HCT116 (cell line): ENCODE results near the gene MTHFD2L. TPM values are rescaled to one million over a fixed set of nuclear protein-coding genes. Genes with fewer than 3 reads are reported as not detected.

ENCODE experiments used
- ATAC-seq: fragments of 200-7000 bp; cut with Tn5 transposase; 2 replicates; pipeline ENCODE4 v1.9.1; 2020; ENCODE audit warnings: mild to moderate bottlenecking, moderate library complexity
- BruUV-seq: library from RNA; stranded (reverse); fragments of 400-500 nt; replicated peaks from 2 replicates; lab custom pipeline; 2021; lab: Mats Ljungman, UMichigan
- CTCF ChIA-PET: fragments of 300-600 bp; sonication (Branson Sonifier 250); formaldehyde crosslinking; loops from one replicate; lab custom pipeline; 2021; ENCODE audit warnings: antibody characterized with exemption; lab: Charles Lee
- POLR2A ChIA-PET: fragments of 300-600, 350-600 bp; sonication (Branson Sonifier 250); formaldehyde crosslinking; loops from one replicate; lab custom pipeline; 2021; ENCODE audit warnings: antibody characterized with exemption; lab: Charles Lee
- RAD21 ChIA-PET, 2 experiments: fragments of 300-600 bp; sonication (Branson Sonifier 250); formaldehyde crosslinking; loops; one replicate each; lab custom pipeline; 2023; ENCODE audit warnings: low total read pairs in 2 of 2; ENCODE audit not compliant: uncharacterized antibody in 2 of 2, unreplicated experiment in 2 of 2, low non-redundant PET in 1 of 2; lab: Charles Lee
- DNase-seq: peaks from one replicate; pipeline ENCODE4 v3.0.0-alpha.2; 2010; ENCODE audit warnings: low read depth, low spot score
- H2AFZ ChIP-seq: fragments of 200-600 bp; shearing (Covaris generic), sonication (generic); 2 replicates; pipeline ENCODE4 v1.6.1; 2017; ENCODE audit warnings: low read depth, mixed run types, mixed read lengths, antibody characterized with exemption, low read length; ENCODE audit not compliant: poor library complexity, severe bottlenecking
- H3K27ac ChIP-seq: 2 replicates; pipeline ENCODE4 v1.5.1; 2012; ENCODE audit warnings: low read depth, low read length
- H3K27me3 ChIP-seq: fragments of 200-600 bp; sonication (generic); 2 replicates; pipeline ENCODE4 v1.6.1; 2016; ENCODE audit warnings: mixed run types, low read length, mixed read lengths; ENCODE audit not compliant: insufficient read depth
- H3K36me3 ChIP-seq, 2 experiments: fragments of 200-500 bp in 1 of 2; fragments of 200-600 bp in 1 of 2; sonication (Bioruptor generic) in 1 of 2; sonication (generic) in 1 of 2; 2 replicates each; pipeline versions ENCODE4 v1.5.1 to v1.6.1; 2014 to 2016; ENCODE audit warnings: low read length in 2 of 2, inconsistent platforms in 1 of 2, mixed read lengths in 1 of 2, mixed run types in 1 of 2; ENCODE audit not compliant: insufficient read depth in 2 of 2, control insufficient read depth in 1 of 2
- H3K4me1 ChIP-seq, 2 experiments: fragments of 200-600 bp in 1 of 2; sonication (generic) in 1 of 2; 2 replicates each; pipeline versions ENCODE4 v1.5.1 to v1.6.1; 2012 to 2017; ENCODE audit warnings: low read length in 2 of 2, inconsistent platforms in 1 of 2, mild to moderate bottlenecking in 1 of 2, mixed read lengths in 1 of 2, mixed run types in 1 of 2, moderate library complexity in 1 of 2; ENCODE audit not compliant: insufficient read depth in 2 of 2, control insufficient read depth in 1 of 2
- H3K4me2 ChIP-seq: fragments of 200-600 bp; sonication (generic); 2 replicates; pipeline ENCODE4 v1.6.1; 2017; ENCODE audit warnings: mixed run types, low read length, mixed read lengths
- H3K4me3 ChIP-seq, 2 experiments: fragments of 200-600 bp in 1 of 2; sonication (generic) in 1 of 2; replicated peaks in 1 of 2; 2 replicates each; pipeline ENCODE4 v1.5.1; 2011 to 2016; ENCODE audit warnings: low read length in 2 of 2, control low read depth in 1 of 2, low read depth in 1 of 2, mild to moderate bottlenecking in 1 of 2, mixed read lengths in 1 of 2, mixed run types in 1 of 2
- H3K79me2 ChIP-seq: fragments of 200-600 bp; sonication (generic); 2 replicates; pipeline ENCODE4 v1.6.1; 2017; ENCODE audit warnings: mild to moderate bottlenecking, mixed run types, low read length, moderate library complexity, mixed read lengths; ENCODE audit not compliant: insufficient read depth
- H3K9ac ChIP-seq: fragments of 200-600 bp; sonication (generic); 2 replicates; pipeline ENCODE4 v1.6.1; 2016; ENCODE audit warnings: low read length, mixed read lengths
- H3K9me2 ChIP-seq: fragments of 200-600 bp; sonication (generic), shearing (Covaris generic); 2 replicates; pipeline ENCODE4 v1.6.1; 2017; ENCODE audit warnings: mixed run types, mild to moderate bottlenecking, moderate library complexity; ENCODE audit not compliant: insufficient read depth
- H3K9me3 ChIP-seq, 2 experiments: fragments of 200-500 bp in 1 of 2; fragments of 200-600 bp in 1 of 2; sonication (Bioruptor generic) in 1 of 2; sonication (generic) in 1 of 2; 2 replicates each; pipeline ENCODE4 v1.6.1; 2014 to 2017; ENCODE audit warnings: low read length in 2 of 2, mixed read lengths in 2 of 2, inconsistent platforms in 1 of 2, low read depth in 1 of 2, mild to moderate bottlenecking in 1 of 2, mixed run types in 1 of 2, moderate library complexity in 1 of 2; ENCODE audit not compliant: control insufficient read depth in 1 of 2, insufficient read depth in 1 of 2
- H4K20me1 ChIP-seq: fragments of 200-600 bp; sonication (generic), shearing (Covaris generic); 2 replicates; pipeline ENCODE4 v1.6.1; 2017; ENCODE audit warnings: mixed run types, mild to moderate bottlenecking, moderate library complexity; ENCODE audit not compliant: insufficient read depth
- CEBPB ChIP-seq: IDR thresholded peaks from 2 replicates; pipeline ENCODE4 v1.6.1; 2012; ENCODE audit warnings: low read depth
- CTCF ChIP-seq, 3 experiments: fragments of 200-600 bp in 1 of 3; sonication (generic) in 1 of 3; IDR thresholded peaks in 2 of 3; conservative IDR thresholded peaks in 1 of 3; 2 replicates each; pipeline ENCODE4 v1.5.1; 2012 to 2017; ENCODE audit warnings: low read depth in 2 of 3, low read length in 2 of 3, antibody characterized with exemption in 1 of 3, borderline replicate concordance in 1 of 3, control low read depth in 1 of 3, mild to moderate bottlenecking in 1 of 3, mixed read lengths in 1 of 3, mixed run types in 1 of 3, moderate library complexity in 1 of 3; ENCODE audit not compliant: insufficient read depth in 1 of 3
- EGR1 ChIP-seq: IDR thresholded peaks from 2 replicates; pipeline ENCODE4 v1.6.1; 2012; ENCODE audit warnings: low read depth
- ELF1 ChIP-seq: IDR thresholded peaks from 2 replicates; pipeline ENCODE4 v1.6.1; 2012; ENCODE audit warnings: low read depth, borderline replicate concordance
- EZH2phosphoT487 ChIP-seq: fragments of 200-600 bp; IDR thresholded peaks from 2 replicates; pipeline ENCODE4 v1.6.1; 2018; ENCODE audit warnings: antibody characterized with exemption, borderline replicate concordance
- FOSL1 ChIP-seq: IDR thresholded peaks from 2 replicates; pipeline ENCODE4 v1.6.1; 2012; ENCODE audit warnings: low read depth
- JUND ChIP-seq: IDR thresholded peaks from 2 replicates; pipeline ENCODE4 v1.6.1; 2012
- MAX ChIP-seq: IDR thresholded peaks from 2 replicates; pipeline ENCODE4 v1.6.1; 2012
- POLR2A ChIP-seq: IDR thresholded peaks from 2 replicates; pipeline ENCODE4 v1.7.0; 2011; ENCODE audit warnings: borderline replicate concordance; ENCODE audit not compliant: insufficient read depth, insufficient read length; ENCODE audit errors: extremely low read depth
- POLR2AphosphoS5 ChIP-seq: IDR thresholded peaks from 2 replicates; pipeline ENCODE4 v1.6.1; 2011; ENCODE audit warnings: mild to moderate bottlenecking, low read depth, low read length, moderate library complexity
- RAD21 ChIP-seq: IDR thresholded peaks from 2 replicates; pipeline ENCODE4 v1.6.1; 2012; ENCODE audit warnings: low read depth, mild to moderate bottlenecking
- REST ChIP-seq: IDR thresholded peaks from 2 replicates; pipeline ENCODE4 v1.6.1; 2012; ENCODE audit warnings: low read depth
- SIN3A ChIP-seq: IDR thresholded peaks from 2 replicates; pipeline ENCODE4 v1.6.1; 2012; ENCODE audit warnings: low read depth
- SP1 ChIP-seq: IDR thresholded peaks from 2 replicates; pipeline ENCODE4 v1.6.1; 2012; ENCODE audit warnings: low read depth
- SRF ChIP-seq: IDR thresholded peaks from 2 replicates; pipeline ENCODE4 v1.6.1; 2012; ENCODE audit warnings: low read depth
- YY1 ChIP-seq: IDR thresholded peaks from 2 replicates; pipeline ENCODE4 v1.6.1; 2011; ENCODE audit warnings: low read length, low read depth, moderate library complexity, mild to moderate bottlenecking; ENCODE audit not compliant: insufficient replicate concordance; ENCODE audit errors: extremely low read depth
- ZBTB33 ChIP-seq: IDR thresholded peaks from 2 replicates; pipeline ENCODE4 v1.6.1; 2011; ENCODE audit warnings: mild to moderate bottlenecking, low read length, moderate library complexity; ENCODE audit not compliant: insufficient replicate concordance; ENCODE audit errors: extremely low read depth
- ZNF274 ChIP-seq: fragments of 200-500 bp; sonication (Bioruptor generic); IDR thresholded peaks from 2 replicates; pipeline ENCODE4 v1.6.1; 2014; ENCODE audit warnings: mild to moderate bottlenecking, low read depth, low read length, inconsistent platforms
- intact Hi-C: fragments of 100-400 bp; cut with micrococcal nuclease; formaldehyde crosslinking; loops from 2 replicates; pipeline ENCODE4 v1.10.0; 2022
- total RNA-seq: library from RNA; stranded (reverse); gene quantifications from one replicate; pipeline ENCODE4 v1.2.1, GENCODE V29; 2021; ENCODE audit not compliant: unreplicated experiment

MTHFD2L gene
- total RNA-seq, 1 experiment from 2014 or later: 15.0 TPM

- H3K27ac ChIP-seq: no peak overlapping the region
- no peaks in the 10 kb centered on the region for H4K20me1 ChIP-seq
- H3K9ac ChIP-seq: no peak overlapping the region
- no peak for TF ChIP-seq ELF1
- TF ChIP-seq REST: no peak
- TF ChIP-seq SIN3A: no peak
- no peak for TF ChIP-seq RAD21
- no peak for TF ChIP-seq POLR2AphosphoS5
- no peak for TF ChIP-seq ZNF274
- no peak for TF ChIP-seq CEBPB
- TF ChIP-seq SP1: no peak
- TF ChIP-seq CTCF (IDR thresholded peaks at IDR 0.05 in 2 of 3, conservative IDR thresholded peaks at IDR 0.05 in 1 of 3; ENCODE audit: borderline replicate concordance in 1 of 3, insufficient read depth in 1 of 3, low read depth in 2 of 3, low read length in 2 of 3): no peak
- no peak for TF ChIP-seq EGR1
- TF ChIP-seq ZBTB33: no peak
- no peak for TF ChIP-seq POLR2A
- TF ChIP-seq MAX: no peak
- TF ChIP-seq YY1: no peak
- no peak for TF ChIP-seq SRF
- TF ChIP-seq JUND: no peak
- no peak for TF ChIP-seq FOSL1
- TF ChIP-seq EZH2phosphoT487: no peak
- no peaks in the 10 kb centered on the region for H3K79me2 ChIP-seq
- no TSS peak for BruUV-seq
- H3K4me1 ChIP-seq: peaks cover 6 to 61% of the 10 kb centered on the region in 2 experiments; a peak in 3 of 4 replicates
- H3K4me3 ChIP-seq: no peak overlapping the region
- intact Hi-C loops: loop anchor here (10.0 kb wide), 1 partner anchor 957 kb away; no protein-coding TSS in a partner anchor
- ATAC-seq: no peak
- POLR2A ChIA-PET: interaction anchor here (1.1 to 1.3 kb wide), 2 partner anchors 10 to 37 kb away, joined by 3 to 4 read pairs; partner anchors contain the start of gene EREG
- no peaks in the 10 kb centered on the region for H3K9me3 ChIP-seq
- no peaks in the 10 kb centered on the region; the same call in 1 of the 2 replicates for H3K9me2 ChIP-seq
- no peak for DNase-seq
- H3K27me3 ChIP-seq: no peaks in the 10 kb centered on the region
- H3K4me2 ChIP-seq: no peak overlapping the region
- no peaks in the 10 kb centered on the region for H3K36me3 ChIP-seq
- H2AFZ ChIP-seq: no peak overlapping the region
- RAD21 ChIA-PET: no interaction called here
- CTCF ChIA-PET: interaction anchor here (1.3 kb wide), 1 partner anchor 466 kb away, joined by 3 read pairs; the partner anchor contains the start of gene BTC
Measured at GRCh38 chr4:74327762-74328161, 169.8 kb downstream of the MTHFD2L start.
